Measurements from ENCODE around the gene SLC1A5. TPM values are rescaled to one million over a fixed set of nuclear protein-coding genes. Genes with fewer than 3 reads are reported as not detected.

SLC1A5 gene
- total RNA-seq, 1 donor: 37.2 TPM

GRCh38 chr19:46726971-46727501 is 61.4 kb downstream of the SLC1A5 start:
- DNase-seq (ENCODE audit: low read depth in 2 of 3, low spot score in 2 of 3): no peak

GRCh38 chr19:46726551-46726950 is 61.8 kb downstream of the SLC1A5 start:
- DNase-seq (ENCODE audit: low read depth in 2 of 3, low spot score in 2 of 3): no peak

- DNase-seq (ENCODE audit: low read depth in 2 of 3, low spot score in 2 of 3): no peak
These were observed 62.5 kb downstream of the SLC1A5 start for GRCh38 chr19:46725859-46726393.

- no peak for DNase-seq (ENCODE audit: low read depth in 2 of 3, low spot score in 2 of 3)
These were observed 63.2 kb downstream of the SLC1A5 start for GRCh38 chr19:46725036-46725820.

Small RNAs within 50 kb of the gene (small RNA-seq; reads per million reads assigned to genes)
- gene AC008622.3 (not detected), gene HNRNPMP2 (not detected), gene RF00019 (not detected)

Other genes with a start within 250 kb of the SLC1A5 start
- gene CALM3, start 187.3 kb downstream of the SLC1A5 start, total RNA-seq: 76.2 TPM
- gene PTGIR, start 163.5 kb downstream of the SLC1A5 start, total RNA-seq: 4.3 TPM
- not detected for gene GNG8, start 152.4 kb downstream of the SLC1A5 start, total RNA-seq
- under 0.01 TPM for gene DACT3, start 127.4 kb downstream of the SLC1A5 start, total RNA-seq
- 50.4 TPM for gene PRKD2, start 71.5 kb downstream of the SLC1A5 start, total RNA-seq
- gene FKRP, start 42.5 kb downstream of the SLC1A5 start, total RNA-seq: 19.1 TPM
- 98.3 TPM for gene STRN4, start 42.1 kb downstream of the SLC1A5 start, total RNA-seq
- gene AP2S1, start 62.3 kb upstream of the SLC1A5 start, total RNA-seq: 75.9 TPM
- gene ARHGAP35, start 72.4 kb upstream of the SLC1A5 start, total RNA-seq: 22.1 TPM
- gene NPAS1, start 231.2 kb upstream of the SLC1A5 start, total RNA-seq: 1.3 TPM

Measured in hematopoietic multipotent progenitor cell (in vitro differentiated cells).